PFSK-1 (cell line): Measurements from ENCODE around the gene BCKDK.

Experiments
- FOXP2 ChIP-seq: optimal IDR thresholded peaks from 2 replicates; pipeline ENCODE3; 2011; ENCODE audit warnings: borderline replicate concordance, control low read depth, inconsistent platforms; ENCODE audit not compliant: insufficient read depth; ENCODE audit errors: extremely low read length, extremely low read depth
- POLR2AphosphoS5 ChIP-seq: IDR thresholded peaks from 2 replicates; pipeline ENCODE4 v1.6.1; 2012; ENCODE audit warnings: low read depth, mild to moderate bottlenecking, control low read depth, low read length, moderate library complexity
- SIN3A ChIP-seq: IDR thresholded peaks from 2 replicates; pipeline ENCODE4 v1.6.1; 2012; ENCODE audit warnings: mild to moderate bottlenecking, low read length, moderate library complexity, borderline replicate concordance; ENCODE audit not compliant: insufficient read depth
- TAF1 ChIP-seq: IDR thresholded peaks from 2 replicates; pipeline ENCODE4 v1.6.1; 2012; ENCODE audit warnings: low read length, control low read depth, borderline replicate concordance; ENCODE audit not compliant: insufficient read depth
- TF ChIP-seq, protein P1 (sequence below), 2 experiments: IDR thresholded peaks; 2 replicates each; pipeline versions ENCODE4 v1.6.1 to v1.8.0; 2011 to 2012; ENCODE audit warnings: low read depth in 2 of 2, low read length in 2 of 2, control low read depth in 1 of 2, inconsistent platforms in 1 of 2, mild to moderate bottlenecking in 1 of 2, moderate library complexity in 1 of 2; ENCODE audit not compliant: insufficient read depth in 1 of 2

Gene BCKDK

DNA sequence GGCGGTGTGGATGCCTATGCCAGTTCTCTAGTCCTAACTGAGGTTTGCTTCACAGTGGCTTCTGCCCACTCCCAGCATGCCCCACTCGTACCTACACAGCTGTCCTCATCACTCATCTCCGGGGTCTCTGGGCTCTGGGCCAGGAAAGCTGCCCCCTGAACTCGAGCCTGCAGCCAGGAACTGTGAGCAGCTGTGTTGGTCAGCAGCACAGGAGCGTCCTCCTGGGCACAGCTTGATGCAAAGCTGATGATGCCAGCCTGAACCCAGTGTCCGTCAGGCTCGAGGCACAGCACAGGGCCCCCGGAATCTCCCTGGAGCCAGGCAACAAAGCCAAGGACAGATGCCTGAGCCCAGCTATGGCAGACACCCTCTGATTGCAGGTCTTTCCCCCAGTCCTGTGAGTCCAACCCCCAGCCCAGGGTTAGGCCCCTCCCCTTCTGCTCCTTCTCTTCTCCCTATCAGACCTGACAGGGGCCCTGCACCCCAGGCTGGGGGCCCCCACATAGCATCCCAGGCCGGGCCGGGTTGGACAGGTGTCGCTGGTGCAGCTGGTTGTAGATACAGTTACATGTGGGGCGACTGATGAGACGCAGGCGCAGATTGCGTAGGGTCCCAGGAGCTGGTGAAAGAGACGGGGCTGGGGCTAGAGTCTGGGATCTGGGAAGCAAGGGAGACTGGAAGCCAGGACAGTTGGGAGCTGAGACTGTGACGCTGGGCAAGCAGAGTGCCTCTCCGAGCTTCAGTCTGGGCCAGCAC lies 22.1 kb upstream of the BCKDK start:
- TF ChIP-seq POLR2AphosphoS5 (no peak), TAF1 (no peak), FOXP2 (no peak), SIN3A (no peak)
- TF ChIP-seq, protein P1, sequence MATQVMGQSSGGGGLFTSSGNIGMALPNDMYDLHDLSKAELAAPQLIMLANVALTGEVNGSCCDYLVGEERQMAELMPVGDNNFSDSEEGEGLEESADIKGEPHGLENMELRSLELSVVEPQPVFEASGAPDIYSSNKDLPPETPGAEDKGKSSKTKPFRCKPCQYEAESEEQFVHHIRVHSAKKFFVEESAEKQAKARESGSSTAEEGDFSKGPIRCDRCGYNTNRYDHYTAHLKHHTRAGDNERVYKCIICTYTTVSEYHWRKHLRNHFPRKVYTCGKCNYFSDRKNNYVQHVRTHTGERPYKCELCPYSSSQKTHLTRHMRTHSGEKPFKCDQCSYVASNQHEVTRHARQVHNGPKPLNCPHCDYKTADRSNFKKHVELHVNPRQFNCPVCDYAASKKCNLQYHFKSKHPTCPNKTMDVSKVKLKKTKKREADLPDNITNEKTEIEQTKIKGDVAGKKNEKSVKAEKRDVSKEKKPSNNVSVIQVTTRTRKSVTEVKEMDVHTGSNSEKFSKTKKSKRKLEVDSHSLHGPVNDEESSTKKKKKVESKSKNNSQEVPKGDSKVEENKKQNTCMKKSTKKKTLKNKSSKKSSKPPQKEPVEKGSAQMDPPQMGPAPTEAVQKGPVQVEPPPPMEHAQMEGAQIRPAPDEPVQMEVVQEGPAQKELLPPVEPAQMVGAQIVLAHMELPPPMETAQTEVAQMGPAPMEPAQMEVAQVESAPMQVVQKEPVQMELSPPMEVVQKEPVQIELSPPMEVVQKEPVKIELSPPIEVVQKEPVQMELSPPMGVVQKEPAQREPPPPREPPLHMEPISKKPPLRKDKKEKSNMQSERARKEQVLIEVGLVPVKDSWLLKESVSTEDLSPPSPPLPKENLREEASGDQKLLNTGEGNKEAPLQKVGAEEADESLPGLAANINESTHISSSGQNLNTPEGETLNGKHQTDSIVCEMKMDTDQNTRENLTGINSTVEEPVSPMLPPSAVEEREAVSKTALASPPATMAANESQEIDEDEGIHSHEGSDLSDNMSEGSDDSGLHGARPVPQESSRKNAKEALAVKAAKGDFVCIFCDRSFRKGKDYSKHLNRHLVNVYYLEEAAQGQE (IDR thresholded peaks at IDR 0.05; ENCODE audit: insufficient read depth in 1 of 2, low read depth in 2 of 2, low read length in 2 of 2), result no peak

DNA sequence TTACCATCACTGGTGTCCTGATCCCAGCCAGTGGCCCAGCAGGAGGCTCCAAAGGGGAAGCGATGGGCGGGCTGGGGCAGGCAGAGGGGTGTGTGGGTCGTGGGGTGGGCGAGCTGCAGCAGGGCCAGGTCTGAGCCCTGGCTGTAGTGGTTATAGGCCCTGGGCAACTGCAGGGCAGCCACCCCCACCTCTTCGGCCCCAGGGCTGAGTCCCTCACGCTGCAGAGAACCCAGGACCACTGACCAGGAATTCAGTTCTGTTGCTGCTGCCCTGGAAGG lies 21.6 kb upstream of the BCKDK start:
- TF ChIP-seq, protein P1 (IDR thresholded peaks at IDR 0.05; ENCODE audit: insufficient read depth in 1 of 2, low read depth in 2 of 2, low read length in 2 of 2), result no peak
- TF ChIP-seq FOXP2, result no peak
- TF ChIP-seq TAF1, result no peak
- TF ChIP-seq POLR2AphosphoS5, result no peak
- no peak for TF ChIP-seq SIN3A

DNA sequence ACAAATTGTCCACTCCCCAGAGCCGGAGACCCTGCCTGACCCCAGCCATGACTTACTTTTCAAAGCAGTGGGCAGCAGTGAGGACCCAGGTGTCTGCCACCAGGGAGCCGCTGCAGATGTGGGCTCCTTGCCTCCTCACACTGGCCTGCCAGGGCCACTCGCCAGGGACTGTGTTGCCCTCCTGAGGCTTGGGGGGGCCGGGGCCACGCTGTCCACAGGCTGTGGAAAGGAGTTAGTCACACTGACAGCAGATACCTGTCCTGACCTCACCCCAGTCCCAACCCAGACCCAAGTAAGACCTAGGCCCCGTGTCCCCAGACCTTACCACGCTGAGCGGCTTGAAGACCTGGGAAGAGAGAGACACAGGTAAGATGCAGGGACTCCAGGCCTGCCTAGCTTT lies 20.7 kb upstream of the BCKDK start:
- TF ChIP-seq POLR2AphosphoS5 (no peak), SIN3A (no peak), FOXP2 (no peak), TAF1 (no peak)
- TF ChIP-seq, protein P1 (IDR thresholded peaks at IDR 0.05; ENCODE audit: insufficient read depth in 1 of 2, low read depth in 2 of 2, low read length in 2 of 2), result no peak

DNA sequence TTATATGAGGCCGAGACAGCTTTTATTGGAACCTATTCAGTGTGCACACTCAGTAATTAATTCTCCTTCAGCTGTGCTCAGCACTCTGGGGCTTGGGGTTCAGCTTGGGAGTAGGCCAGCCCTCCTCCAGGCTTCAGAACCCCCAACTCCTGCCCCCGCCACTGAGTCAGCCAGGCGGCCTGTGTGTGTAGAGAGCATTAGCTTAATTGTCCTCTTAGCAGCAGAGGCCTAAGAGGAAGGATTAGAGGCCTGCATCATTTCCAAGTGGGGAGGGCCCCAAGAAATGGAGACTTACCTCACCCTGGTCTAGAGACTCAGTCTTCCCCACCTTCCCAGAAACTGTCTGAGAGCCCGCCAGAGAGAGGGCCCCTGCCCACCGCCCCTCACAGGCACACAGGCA lies 20.2 kb upstream of the BCKDK start:
- TF ChIP-seq TAF1 (no peak), FOXP2 (no peak), SIN3A (no peak), POLR2AphosphoS5 (no peak)
- TF ChIP-seq, protein P1 (IDR thresholded peaks at IDR 0.05; ENCODE audit: insufficient read depth in 1 of 2, low read depth in 2 of 2, low read length in 2 of 2), result no peak
